HG02642 (cell line): ENCODE measurements around the gene EME1.
"Not testable (repeated sequence)": the region's sequence is repeated elsewhere in the genome, so short reads cannot be mapped to it uniquely, and the experiment has no call there.

Experiments used
- ATAC-seq: cut with Tn5 transposase; IDR thresholded peaks from one replicate; pipeline ENCODE4 v1.9.1; 2021; ENCODE audit warnings: mild to moderate bottlenecking; ENCODE audit not compliant: unreplicated experiment, poor library complexity

EME1 gene

DNA sequence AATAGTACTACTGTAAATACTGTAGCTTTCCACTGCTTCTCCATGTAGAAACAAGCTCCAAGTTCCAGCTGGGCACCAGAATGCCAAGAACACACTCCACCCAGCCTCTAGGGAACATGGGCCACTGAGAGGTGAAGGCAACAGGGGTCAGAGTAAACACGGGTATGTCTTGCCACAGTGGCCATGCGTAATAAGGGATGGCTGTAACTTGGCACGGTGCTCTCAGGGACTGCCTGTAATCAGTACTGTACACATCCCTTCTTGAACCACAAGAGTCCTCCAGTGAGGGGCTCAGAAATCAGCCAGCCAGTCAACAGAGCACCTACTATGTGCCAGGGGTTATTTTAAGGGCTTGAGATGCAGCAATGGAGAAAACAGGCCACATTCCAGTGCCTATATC lies 13.5 kb downstream of the EME1 start:
- no peak for ATAC-seq

DNA sequence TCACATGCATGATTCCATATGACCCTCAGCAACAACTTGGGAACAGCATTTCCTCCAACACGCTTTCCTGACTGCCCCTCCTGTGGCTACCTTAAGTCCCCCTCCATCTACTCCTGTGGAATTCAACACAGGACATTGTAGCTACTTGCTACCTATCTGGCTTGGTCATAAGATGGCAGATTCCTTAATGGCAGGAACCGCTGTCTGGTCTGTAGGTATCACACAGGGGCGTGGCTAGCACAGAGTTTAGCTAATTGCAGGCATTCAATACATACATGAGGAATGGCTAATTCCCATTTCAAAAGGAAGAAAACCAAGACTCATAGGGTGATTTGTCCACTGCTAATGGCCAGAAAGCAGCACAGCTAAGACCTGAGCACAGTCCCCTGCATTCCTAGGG lies 15.7 kb downstream of the EME1 start:
- no peak for ATAC-seq

DNA sequence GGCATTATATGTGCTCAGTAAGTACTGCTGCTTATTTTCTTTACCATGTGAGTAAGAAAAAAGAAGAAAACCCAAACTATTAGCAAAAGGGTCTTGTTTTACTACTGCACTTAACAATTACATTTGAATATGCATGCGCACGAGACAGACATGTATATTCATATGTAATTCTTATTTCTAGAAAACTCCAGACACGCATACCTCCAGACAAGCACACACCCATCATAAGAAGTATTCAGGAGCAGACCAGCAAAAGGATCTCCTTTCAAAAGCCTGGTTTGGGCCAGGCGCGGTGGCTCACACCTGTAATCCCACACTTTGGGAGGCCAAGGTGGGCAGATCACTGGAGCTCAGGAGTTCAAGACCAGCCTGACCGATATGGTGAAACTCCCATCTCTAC lies 16.5 kb downstream of the EME1 start:
- no peak for ATAC-seq

DNA sequence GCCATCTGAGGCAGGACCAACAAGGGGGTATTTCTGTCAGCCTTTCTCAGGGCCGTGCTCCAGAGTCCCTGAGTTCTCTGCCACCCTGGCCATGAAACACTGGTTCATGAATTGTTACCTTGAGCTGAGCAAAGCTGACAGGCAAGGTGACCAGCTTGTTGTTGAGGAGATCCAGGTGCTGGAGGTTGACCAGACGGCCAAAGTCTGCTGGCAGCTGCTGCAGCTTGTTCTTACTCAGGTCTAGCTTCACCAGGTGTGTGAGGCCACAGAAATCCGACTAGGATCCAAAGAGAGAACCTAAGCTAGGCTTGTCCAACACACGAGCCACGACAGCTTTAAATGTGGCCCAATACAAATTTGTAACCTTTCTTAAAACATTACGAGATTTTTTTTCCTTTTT lies 19.6 kb downstream of the EME1 start:
- no peak for ATAC-seq

DNA sequence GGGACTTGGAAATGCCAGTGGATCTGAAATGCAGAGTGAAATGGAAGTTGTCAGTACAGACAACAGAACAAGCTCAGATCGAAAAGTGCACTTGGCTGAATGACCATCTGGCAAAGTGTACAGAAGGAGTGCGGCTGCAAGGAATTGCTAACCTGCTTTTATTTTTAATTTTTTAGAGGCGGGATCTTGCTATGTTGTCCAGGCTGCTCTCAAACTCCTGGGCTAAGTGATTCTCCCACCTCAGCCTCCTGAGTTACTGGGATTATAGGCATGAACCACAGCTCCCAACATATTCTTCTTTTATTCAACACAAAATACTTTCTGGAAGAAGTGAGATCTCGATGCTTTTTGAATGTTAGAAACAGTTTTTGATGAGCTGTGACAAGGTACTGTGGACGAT lies 20.7 kb downstream of the EME1 start:
- ATAC-seq = no peak

DNA sequence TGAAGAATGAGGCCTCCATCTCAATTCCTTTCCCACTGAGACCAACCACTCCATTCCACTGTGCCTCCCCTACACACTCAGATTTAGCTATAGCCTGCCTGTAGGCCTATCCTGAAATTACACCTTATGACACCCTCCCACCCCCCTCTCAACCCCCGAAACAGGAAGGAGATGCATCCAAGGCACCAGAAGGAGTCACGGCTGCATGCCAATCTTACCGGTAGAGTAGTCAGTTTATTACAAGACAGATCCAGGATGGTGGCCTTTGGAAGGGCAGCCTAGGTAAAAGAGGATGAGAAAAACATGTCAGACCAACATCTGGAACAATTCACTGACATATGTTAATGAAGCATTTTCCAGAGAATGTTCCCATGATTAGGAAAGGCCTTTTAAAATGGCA lies 21.7 kb downstream of the EME1 start:
- ATAC-seq = no peak

DNA sequence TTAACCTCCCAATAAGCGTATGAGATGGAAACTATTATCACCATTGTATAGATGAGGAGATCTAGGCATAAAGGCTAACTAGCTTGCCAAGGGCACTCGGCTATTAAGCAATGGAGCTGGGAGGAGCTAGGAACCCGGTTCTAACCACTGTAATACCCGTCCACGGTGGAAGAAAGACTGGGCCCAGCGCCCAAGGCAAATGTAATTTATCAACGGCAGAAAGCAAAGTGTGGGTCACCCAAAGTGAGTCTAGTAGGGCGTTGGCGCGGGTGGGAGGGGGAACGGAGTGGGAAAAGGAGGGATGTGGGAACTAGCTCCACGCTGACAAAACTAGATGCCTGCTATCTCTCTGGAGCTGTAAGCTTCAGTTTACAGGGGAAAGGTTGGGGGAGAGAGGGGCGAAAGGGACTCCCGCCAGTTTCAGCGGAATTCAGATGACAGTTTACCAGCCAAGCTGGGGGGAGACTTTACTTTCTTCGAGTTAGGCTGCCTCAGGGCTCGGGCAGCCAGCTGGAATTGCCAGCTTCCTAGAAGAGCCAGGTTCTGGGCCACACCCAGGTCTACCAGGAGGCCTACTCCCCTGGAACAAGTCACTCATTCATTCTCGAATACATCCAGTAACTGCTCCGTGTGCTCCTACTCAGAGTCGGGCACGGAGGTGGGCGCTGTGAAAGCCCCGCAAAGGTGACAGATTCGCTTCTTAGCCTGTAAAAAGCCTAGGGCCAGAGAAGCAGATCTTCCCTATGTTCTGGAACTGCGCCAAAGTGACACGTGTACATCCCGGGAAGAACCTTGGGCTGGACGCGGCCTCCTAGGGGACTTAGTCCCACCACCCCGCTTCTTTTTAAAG lies 23.5 kb downstream of the EME1 start:
- ATAC-seq = no peak

DNA sequence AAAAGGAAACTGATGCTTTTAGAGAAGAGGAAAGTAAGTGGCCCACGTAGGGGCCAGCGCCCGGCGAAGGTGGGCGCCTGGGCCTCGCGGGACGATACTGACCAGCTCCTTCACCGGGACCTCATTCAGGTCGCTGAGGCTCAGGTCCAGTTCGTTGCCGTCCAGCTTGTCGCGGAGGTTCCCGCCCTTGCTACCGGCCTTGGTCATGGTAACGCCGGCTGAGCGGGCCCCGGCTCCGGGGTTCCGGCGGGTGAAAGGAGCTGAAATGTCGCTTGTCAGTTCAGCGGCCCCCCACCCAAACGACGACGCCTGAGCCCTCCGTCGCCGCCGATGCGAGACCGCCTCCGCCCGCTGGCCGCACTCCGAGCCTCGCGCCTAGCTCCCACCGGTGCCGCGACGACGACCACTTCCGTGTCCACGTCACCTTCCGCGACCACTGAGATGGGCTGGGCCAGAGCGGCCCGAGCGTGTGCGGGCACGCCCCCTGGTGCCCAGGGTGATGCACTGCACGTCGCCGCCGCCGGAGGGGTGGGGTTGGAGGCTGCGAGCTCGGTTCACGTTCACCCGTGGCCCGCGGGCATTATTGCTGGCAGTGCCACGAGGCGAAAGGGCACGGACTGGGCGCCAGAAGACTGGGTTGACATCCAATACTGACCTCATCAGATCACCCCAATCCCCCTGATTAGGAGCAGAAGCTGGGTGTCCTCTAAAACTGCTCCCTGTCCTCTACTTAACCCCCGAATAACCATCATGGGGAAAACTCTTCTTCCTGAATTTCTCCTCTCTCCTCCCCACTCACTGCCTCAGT lies 24.3 kb downstream of the EME1 start, which contains the start of gene LRRC59:
LRRC59 (minus strand) TSS at position 413 of the 808 bp plus-strand sequence; CDS start at position 207, 206 bp downstream.
- peak; percentile 95 for ATAC-seq

DNA sequence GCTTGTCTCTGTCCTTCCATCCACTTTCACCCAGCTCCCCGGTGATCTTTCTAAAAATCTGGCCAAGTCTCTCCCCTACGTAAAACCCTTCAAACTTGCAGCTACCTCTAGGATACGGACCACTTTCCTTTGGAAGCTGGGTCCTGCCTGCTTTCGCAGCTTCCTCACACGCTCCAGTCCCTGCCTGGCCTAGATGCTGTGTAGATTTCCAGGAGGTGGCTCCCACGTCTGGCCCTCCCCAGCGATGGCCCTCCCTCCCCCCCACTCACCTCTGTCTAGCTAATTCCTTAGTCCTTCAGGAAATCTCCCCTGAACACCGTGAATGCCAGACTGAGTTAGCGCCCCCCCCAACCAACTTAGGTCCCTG lies 24.9 kb downstream of the EME1 start:
- no peak for ATAC-seq

DNA sequence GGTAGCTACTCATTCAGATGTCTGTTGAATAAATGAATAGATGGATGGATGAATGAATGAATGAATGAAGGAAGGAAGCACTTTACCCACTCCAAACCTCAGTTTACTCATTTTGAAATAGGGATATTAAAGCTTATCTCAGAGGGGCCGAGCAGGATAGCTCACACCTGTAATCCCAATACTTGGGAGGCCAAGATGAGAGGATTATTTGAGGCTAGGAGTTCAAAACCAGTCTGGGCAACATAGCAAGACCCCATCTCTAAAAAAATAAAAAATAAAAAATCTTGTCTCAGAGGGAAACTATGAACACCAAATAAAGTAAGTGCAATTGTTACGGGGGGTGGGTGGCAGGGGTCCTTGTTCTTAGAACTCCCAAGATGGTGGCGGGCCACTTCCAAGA lies 25.6 kb downstream of the EME1 start:
- not testable (repeated sequence) for ATAC-seq

DNA sequence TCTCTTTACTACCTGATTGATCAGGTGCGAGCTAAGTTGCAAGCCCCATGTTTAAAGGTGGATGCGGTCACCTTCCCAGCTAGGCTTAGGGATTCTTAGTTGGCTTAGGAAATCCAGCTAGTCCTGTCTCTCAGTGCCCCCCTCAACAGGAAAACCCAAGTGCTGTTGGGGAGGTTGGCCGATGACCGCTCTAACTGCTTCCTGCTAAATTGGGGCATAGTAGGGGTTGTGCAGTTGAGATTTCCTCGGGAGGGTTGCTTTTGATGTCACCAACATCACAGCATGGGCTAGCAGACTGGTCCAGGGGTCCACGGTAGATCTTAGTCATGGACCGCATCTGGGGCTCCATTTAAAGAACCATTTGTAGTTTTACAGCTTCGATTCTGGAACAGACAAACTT lies 26.6 kb downstream of the EME1 start:
- not testable (repeated sequence) for ATAC-seq

DNA sequence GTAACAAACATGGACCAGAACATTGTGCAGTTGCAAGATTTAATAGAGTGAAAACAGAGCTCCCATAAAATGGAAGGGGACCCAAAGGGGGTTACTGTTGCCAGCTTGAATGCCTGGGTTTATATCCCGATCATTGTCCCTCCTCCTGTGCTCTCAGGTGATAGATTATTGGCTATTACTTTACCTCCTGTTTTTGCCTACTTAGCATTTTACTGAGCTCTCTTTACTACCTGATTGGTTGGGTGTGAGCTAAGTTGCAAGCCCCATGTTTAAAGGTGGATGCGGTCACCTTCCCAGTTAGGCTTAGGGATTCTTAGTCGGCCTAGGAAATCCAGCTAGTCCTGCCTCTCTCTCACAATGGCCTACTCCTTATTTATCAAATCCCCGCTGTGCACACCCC lies 32.3 kb downstream of the EME1 start:
- not testable (repeated sequence) for ATAC-seq

DNA sequence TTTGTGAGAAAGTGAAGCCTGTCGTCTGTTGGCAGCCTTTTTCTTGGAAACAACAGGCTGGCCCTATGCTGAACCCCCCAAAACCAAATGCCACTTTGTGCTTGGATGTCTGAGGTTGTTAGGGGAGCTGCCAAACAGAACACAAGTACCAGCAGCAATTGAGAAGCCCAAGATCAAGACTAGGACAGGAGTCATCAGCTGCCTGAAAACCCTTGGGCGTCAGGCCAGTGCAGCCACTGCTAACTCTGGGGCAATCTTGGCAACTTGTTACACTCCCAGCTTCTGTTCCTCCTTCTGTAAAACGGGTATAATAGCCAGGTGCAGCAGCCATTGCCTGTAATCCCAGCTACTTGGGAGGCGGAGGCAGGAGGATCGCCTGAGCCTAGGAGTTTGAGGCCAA lies 33.5 kb downstream of the EME1 start:
- no peak for ATAC-seq

DNA sequence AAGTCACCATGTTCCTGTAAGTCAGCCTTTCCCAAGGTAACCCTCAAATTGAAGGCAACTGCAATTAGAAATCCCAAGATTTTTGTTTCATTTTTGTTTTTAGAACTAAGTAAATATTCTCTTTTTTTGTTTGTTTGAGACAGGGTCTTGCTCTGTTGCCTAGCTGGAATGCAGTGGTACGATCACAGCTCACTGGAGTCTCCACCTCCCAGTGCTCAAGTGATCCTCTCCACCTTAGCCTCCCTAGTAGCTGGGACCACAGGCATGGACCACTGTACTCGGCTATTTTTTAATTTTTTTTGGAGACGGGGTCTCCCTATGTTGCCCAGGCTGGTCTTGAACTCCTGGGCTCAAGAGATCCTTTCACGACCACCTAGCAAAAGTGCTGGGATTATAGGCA lies 34.9 kb downstream of the EME1 start:
- no peak for ATAC-seq

DNA sequence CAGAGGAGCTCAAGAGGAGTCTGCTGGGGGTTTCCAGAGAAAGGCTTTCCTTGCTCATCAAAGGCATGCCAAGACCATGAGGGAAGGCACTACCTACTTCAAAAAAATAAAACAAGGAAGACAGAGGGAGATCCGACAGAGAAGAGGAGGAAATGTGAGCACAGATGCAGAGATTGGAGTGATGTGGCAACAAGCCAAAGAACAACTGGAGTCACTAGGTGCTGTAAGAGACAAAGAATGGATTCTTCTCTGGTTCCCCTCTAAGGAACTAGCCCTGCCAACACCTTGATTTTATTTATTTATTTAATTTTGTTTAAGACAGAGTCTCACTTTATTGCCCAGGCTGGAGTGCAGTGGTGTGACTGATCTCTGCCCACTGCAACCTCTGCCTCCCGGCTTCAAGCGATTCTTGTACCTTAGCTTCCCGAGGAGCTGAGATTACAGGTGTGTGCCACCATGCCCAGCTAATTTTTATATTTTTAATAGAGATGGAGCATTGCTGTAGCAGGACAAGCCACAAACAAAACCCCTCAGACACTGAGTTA lies 39.2 kb downstream of the EME1 start:
- no peak for ATAC-seq

DNA sequence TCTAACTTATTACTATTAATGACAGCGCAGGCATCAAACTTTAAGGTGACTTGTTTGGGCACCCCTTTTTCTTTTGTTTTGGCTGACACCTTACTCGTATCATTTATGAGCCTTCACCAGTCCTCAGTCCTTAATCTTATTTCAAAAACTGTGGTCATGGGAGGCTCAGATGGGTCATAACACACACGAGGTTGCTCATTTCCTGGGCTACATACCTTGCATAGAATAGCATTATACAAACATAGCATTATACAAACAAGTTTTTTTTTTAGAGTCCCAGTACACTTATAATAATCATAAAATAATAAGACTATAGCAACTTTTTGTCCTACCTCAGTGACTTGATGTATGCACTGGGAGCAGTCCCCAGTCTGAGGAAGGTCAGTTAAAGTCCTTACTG lies 41.8 kb downstream of the EME1 start:
- no peak for ATAC-seq

DNA sequence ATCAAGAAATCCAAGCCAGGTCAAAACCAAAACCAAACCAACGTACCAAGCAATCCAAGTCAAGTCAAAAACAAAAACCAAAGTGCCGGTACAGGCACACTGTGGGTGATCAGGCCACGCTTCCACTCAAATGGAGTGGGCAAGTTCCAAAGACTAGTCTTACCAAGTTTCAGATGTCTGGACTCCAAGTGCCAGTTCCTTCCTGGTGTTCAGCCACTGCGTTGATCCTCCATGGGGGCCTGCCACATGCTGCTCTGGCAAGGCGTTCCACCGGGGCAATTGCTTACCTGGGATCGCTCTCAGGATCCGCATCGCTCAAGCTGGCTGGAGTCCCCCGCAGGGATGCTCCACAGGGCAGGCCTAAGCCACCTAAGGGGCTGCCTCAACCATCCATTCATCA lies 46.5 kb downstream of the EME1 start:
- not testable (repeated sequence) for ATAC-seq

DNA sequence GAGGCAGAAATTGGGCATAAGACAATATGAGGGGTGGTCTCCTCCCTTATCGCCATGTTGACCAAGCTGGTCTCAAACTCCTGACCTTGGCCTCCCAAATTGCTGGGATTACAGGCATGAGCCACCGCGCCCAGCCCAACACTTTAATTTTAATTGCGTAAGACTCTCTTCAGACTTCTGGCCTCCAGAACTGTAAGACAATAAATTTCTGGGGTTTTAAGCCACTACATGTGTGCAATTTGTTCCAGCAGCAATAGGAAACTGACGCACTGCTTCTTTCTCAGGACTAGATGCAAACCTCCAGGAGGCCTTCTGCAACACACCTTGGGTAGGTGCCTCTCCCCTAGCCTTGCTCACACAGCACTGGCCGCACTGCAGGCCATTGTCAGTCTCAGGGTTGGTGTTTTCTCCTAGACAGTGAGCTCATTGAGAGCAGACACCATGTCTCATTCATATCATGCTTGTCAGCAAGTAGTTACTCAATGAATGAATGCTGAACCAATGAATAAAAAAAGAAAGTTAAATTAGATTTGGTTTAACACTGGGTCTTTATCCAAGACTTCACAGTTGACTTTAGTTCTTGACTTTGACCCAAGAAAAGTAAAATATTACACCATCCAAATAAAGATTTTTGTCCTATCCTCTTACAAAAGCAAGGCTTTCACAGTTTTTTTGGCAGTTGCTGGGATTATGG lies 47.5 kb downstream of the EME1 start:
- no peak for ATAC-seq

DNA sequence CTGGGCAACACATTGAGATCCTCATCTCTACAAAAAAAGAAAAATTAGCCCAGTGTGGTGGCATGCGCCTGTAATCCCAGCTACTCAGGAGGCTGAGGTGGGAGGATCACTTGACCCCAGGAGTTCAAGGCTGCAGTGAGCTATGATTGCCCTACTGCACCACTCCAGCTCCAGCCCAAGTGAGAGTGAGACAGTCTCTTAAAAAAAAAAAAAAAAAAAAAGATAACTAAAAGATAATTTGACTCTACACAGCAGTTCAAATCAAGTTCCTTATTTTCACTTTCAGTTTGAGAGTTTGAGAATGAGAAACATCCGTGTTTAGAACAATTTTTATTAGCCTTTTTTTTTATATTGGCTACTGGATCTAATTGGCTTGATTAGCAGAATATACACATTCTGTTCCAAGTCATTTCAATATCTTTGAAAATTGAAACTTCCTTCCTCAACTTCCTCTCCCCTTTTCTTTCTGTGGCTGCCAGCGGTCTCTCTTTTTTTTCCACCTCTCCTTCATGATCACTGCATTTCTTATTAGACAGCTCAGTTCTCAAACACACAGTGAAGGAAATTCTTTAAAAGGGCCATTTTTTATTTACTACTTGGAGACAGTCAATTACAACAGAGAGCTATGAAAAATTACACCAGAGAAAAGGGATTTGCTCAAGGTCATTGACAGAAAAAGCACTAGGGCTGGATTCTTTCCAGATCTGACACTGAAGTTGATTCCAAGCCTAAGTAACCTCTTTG lies 48.5 kb downstream of the EME1 start:
- ATAC-seq = no peak

DNA sequence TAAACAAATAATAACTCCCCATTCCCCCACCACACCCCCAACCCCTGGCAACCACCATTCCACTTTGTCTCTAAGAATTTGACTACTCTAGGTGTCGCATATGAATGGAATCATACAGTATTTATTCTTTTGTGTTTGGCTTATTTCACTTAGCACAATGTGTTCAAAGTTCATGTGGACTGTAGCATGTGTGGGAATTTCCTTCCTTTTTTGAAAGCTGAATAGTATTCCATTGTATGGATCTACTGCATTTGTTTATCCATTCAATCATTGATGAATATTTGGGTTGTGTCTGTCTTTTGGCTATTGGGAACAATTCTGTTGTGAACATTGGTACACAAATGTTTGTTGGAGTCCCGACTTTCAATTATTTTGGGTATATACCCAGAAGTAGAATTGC lies 49.7 kb downstream of the EME1 start:
- no peak for ATAC-seq
